Measurements from ENCODE around the gene PTPRT.

DNA sequence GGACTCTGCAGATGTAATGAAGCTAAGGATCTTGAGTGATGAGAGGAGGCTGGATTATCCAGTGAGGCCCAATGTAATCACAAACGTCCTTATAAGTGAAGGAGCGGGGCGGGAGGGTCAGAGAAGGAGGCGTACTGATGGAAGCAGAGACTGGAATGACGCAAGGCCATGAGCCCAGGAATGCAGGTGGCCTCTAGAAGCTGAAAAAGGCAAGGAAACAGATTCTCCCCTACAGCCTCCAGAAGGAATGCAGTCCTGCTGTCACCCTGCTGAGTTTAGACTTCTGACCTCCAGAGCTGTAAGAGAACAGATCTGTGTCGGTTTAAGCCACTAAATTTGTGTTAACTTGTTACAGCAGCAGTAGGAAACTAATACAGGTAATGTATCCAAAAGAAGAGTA lies 227.9 kb downstream of the PTPRT start:
- TF ChIP-seq POLR2A (IDR thresholded peaks at IDR 0.05; ENCODE audit: low read depth, low read length) (no peak), USF2 (IDR thresholded peaks at IDR 0.05; ENCODE audit: low read depth, low read length) (no peak), CHD1 (IDR thresholded peaks at IDR 0.05; ENCODE audit: low read depth, low read length) (no peak), RFX5 (IDR thresholded peaks at IDR 0.05; ENCODE audit: low read depth, low read length) (no peak)

Measured in IMR-90 (cell line).